GM19455 (cell line): ENCODE data around the gene SKAP1.
A peak's percentile ranks its signal among the peaks of the same experiment; 100 is the strongest.

Experiments used
- ATAC-seq: cut with Tn5 transposase; IDR thresholded peaks from one replicate; pipeline ENCODE4 v1.9.1; 2021; ENCODE audit not compliant: unreplicated experiment

Gene SKAP1

GRCh38 chr17:48125829-48126531, 304.0 kb downstream of the SKAP1 start:
- ATAC-seq, result no peak

DNA sequence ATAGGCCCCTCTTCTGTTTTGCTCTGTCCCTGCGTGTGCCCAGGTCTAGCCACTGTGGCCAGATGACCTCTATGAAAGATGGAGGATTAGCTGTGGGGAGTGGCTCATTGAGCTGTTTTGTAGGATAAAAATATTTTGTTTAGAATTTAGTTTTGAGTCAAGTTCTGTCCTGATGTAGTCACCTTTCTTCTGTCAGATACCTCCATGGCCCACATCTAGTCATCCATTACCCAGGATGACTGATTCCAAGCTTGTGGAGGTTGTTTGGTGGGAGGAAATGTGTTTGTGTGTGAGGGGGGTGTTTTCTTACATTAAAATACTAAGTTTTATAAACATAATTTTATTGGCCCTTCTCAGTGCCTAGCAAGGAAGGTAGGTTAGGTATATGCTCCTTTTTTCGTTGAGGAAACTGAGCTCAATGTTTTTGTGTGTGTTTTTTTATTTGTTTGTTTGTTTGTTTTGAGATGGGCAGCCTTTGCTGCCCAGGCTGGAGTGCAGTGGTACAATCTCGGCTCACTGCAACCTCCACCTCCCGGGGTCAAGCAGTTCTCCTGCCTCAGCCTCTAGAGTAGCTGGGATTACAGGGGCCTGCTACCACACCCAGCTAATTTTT, 306.1 kb downstream of the SKAP1 start:
- ATAC-seq, result no peak

GRCh38 chr17:48123111-48123510, 306.9 kb downstream of the SKAP1 start:
- no peak for ATAC-seq

DNA sequence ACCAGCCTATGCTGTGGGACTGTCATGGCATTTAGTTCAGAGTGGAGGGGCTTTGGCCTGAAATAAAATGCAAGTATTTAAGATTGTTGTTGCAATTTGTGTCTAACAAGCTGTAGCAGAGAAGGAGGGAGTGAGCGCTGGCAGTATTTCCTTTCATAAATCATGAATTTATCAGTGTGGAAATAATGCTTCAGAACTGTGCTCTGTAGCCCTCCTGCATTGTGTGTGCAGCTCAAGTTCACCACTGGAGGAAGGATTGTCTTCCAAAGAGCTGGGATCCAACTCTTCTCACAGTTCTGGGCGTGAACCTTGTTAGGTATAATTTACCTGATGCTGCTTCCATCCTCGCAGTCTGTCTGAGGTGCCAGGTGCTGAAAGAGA, 307.4 kb downstream of the SKAP1 start:
- no peak for ATAC-seq

DNA sequence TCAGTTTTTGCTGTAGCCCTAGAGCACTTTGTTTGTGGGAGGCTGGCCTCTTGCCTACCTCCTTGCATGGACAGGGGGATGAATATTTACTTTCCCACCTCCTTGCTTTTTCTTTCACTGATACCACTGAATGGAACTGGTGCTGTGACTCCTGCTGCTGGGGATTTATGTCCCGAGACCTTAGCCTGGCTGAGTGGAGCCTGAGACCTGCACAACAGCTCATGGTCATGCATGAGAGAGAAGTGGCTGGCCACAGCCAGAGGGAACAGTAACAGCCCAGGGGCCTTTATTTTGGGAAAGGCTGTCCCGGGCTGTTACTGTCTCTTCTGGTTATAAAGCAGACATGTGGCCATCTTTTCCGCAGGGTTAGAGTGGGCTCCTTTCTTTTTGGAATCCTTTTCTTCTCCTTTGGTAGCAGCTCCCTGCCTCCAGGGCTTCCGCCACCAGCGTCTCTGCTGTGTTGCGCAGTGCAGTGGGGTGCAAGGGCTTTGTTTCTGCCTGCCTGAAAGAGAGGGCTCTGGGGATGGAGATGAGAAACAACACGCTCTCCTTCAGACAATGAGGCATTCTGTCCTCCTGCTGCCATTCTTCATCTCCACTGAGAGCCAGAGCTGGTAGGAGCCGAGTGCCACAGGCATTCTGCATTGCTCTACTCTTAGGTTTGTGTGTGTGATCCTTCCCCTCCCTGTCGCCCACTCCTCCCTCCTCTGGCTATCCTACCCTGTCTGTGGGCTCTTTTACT, 307.9 kb downstream of the SKAP1 start:
- ATAC-seq, result no peak

DNA sequence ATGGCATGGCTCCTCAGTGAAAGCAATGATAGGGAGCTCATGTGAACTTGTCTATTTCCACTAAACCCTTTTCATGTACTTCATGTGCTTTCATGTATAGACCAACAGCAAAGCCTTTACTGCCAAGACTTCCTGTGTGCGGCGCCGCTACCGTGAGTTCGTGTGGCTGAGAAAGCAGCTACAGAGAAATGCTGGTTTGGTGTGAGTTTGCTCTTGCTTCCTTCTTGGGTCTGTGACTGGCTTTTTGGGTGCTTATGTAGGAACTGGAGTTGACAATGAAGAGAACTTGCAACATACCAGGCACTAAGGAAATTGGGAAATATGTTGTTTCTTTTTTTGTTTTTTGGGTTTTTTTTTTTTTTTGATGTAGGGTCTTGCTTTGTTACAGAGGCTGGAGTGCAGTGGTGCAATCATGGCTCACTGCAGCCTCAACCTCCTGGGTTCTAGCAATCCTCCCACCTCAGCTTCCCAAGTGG, 316.8 kb downstream of the SKAP1 start:
- no peak for ATAC-seq

DNA sequence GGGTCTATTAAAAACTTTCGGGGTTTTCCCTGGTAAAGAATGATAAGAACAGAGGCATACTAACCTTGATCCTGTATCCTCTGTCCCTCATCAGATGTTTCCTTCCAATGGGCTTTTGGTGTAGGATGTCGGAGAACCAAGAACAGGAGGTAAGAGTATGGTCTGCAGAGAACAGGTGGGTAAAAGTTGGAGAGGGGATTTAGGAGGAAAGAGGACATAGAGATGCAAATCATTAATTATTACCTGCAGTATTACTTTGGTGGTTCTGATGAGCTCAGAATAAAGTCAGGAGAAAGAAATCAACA, 318.1 kb downstream of the SKAP1 start:
- no peak for ATAC-seq

DNA sequence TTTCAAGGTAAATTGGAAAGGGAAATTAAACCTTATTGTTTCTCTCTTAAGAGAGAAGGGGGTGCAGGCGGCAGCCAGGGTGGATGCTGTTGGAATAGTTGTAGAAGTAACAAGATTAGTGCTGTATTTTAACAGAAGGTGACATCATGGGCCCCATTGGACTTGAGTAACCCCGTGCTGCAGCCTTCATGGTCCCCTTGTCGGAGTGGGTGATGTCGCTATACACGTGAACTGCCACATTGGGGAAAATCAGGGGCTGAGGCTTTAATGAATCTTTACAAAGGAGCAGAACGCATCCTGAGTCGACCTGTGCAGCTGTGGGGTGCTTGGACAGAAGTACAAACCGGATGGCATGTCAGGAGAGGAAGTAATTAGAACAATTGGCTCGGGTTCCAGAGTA, 319.3 kb downstream of the SKAP1 start:
- no peak for ATAC-seq

- peak; percentile 75 for ATAC-seq
Observed at GRCh38 chr17:48107137-48108055, 322.6 kb downstream of the SKAP1 start, which contains the start of gene SNX11. SNX11 (plus strand) TSS chr17:48107766; CDS start chr17:48112044, 4,278 bp downstream.

- no peak for ATAC-seq
Observed at GRCh38 chr17:48106802-48107136, 323.2 kb downstream of the SKAP1 start.

DNA sequence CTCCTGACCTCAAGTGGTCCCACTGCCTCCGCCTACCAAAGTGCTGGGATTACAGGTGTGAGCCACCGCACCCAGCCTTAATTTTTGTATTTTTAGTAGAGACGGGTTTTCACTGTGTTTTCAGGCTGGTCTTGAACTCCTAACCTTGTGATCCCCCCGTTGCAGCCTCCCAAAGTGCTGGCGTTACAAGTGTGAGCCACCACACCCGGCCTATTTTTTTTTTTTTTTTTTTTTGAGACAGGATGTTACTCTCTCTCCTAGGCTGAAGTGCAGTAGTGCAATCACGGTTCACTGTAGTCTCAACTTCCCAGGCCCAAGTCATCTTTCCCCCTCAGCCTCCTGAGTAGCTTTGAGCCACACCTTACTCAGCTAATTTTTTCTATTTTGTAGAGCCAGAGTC, 325.6 kb downstream of the SKAP1 start:
- ATAC-seq, result no peak

DNA sequence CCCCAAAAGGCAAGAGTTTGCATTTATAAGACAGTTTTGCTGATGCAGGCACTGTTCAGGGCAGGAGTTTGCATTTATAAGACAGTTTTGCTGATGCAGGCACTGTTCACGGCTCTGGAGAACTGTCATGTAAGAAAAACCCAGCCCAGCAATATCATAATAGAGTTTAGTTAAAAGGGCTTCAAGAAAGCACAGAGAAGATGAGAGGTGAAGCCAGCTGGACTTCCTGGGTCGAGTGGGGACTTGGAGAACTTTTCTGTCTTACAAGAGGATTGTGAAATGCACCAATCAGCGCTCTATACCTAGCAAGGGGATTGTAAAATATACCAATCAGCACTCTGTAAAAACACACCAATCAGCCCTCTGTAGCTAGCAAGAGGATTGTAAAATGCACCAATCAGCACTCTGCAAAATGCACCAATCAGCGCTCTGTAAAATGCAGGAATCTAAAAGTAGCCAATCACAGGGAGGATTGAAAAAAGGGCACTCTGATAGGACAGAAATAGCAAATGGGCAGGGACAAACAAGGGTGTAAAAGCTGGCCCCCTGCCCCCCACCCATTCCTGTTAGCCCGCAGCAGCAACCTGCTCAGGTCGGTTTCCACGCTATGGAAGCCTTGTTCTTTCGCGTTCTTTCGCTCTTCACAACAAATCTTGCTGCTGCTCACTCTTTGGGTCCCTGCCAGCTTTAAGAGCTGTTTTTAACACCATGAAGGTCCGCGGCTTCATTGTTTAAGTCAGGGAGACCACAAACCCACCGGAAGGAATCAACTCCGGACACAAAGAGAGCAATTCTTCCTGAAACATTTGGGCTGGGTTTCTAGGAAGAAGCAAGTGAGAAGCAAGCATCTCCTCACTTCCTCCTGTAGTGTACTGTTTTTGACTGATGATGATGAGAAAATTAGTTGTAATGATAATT, 327.0 kb downstream of the SKAP1 start:
- ATAC-seq, result no peak

GRCh38 chr17:48102043-48102750, 327.8 kb downstream of the SKAP1 start:
- no peak for ATAC-seq

GRCh38 chr17:48101012-48101720, 328.8 kb downstream of the SKAP1 start, which contains the start of gene CBX1:
CBX1 (minus strand) TSS chr17:48101478; CDS start chr17:48077004, 24,474 bp downstream.
- peak; percentile 91 for ATAC-seq

- peak; percentile 5 for ATAC-seq
Observed at GRCh38 chr17:48100591-48101011, 329.4 kb downstream of the SKAP1 start.

DNA sequence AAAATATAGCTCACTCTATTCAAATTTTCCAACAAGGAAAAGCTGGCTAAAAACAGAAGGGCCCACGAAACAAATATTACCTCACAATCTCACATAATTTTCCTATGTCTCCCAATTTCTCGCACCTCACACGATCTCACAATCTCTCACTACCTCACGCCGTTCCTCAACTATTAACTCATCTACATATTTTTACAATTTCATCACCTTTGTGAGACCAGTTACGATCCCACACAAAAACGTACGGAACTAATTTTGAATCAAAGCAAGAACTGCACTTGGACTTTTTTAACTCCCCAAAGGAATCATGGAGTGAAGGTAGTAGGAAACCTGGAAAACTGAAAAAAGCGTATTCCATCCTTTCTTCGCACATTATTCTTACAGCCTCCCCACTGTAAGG, 329.9 kb downstream of the SKAP1 start:
- no peak for ATAC-seq

DNA sequence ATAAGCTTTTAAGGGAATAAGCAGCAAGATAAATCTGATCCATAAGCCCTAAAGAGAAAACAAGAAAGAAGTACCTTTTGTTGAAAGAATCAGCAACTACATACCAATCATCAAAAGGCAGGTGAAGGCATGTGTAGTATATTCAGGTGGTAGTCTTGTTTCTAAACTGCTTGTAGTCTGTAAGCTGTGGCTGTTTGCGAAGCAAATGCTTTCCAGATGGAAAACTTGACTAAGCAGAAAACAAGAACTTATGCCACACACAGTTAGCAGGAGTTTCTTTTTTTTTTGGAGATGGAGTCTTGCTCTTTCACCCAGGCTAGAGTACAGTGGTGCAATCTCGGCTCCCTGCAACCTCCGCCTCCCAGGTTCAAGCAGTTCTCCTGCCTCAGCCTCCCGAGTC, 334.4 kb downstream of the SKAP1 start:
- ATAC-seq, result no peak

DNA sequence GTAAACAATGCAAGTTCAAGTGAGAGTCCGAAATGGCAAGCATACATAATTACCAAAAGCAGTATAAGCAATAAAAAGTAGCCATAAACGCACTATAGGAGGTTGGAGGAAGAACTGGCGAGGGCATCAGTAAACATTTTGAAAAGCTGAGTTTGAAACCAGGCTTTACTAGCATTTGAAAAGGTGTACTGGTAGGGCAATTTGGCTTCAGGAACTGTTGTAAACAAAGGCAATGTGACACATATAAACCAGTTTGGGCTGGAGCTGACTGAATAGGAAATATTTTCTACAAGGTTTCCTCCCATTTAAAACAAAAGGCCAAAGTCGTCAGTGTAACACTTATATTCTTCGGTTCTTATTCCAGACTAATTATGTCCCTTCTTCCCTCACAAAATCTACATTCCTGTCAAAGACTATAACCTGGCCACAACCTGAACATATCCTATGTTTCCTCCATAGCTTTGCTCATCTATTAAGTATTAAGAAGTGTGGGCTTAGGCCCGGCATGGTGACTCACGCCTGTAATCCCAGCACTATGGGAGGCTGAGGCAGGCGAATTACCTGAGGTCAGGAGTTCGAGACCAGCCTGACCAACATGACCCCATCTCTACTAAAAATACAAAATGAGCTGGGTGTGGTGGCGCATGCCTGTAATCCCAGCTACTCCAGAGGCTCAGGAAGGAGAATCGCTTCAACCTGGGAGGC, 336.5 kb downstream of the SKAP1 start:
- no peak for ATAC-seq
